Smooth muscle cell (in vitro differentiated cells): ENCODE data around the gene RAMP3. TPM values are rescaled to one million over a fixed set of nuclear protein-coding genes. Genes with fewer than 3 reads are reported as not detected.

Experiments
- DNase-seq: peaks from one replicate; lab custom pipeline; 2025; ENCODE audit not compliant: unreplicated experiment; lab: John Stamatoyannopoulos, UW
- H2AFZ ChIP-seq: fragments of 200-600 bp; sonication (generic); 2 replicates; pipeline ENCODE4 v1.6.0; 2016; ENCODE audit warnings: antibody characterized with exemption, low read depth, mild to moderate bottlenecking
- H3F3A ChIP-seq: fragments of 200-600 bp; sonication (generic); 2 replicates; pipeline ENCODE4 v1.6.0; 2017; ENCODE audit warnings: antibody characterized with exemption, low read depth
- H3K27ac ChIP-seq: fragments of 200-600 bp; sonication (generic); 2 replicates; pipeline ENCODE4 v1.5.1; 2016; ENCODE audit warnings: low read depth, mild to moderate bottlenecking
- H3K27me3 ChIP-seq: fragments of 200-600 bp; sonication (generic); 2 replicates; pipeline ENCODE4 v1.6.1; 2016; ENCODE audit warnings: low read depth, mild to moderate bottlenecking
- H3K36me3 ChIP-seq: fragments of 200-600 bp; sonication (generic); 2 replicates; pipeline ENCODE4 v1.5.1; 2016; ENCODE audit warnings: low read depth
- H3K4me1 ChIP-seq: fragments of 200-600 bp; sonication (generic); 2 replicates; pipeline ENCODE4 v1.5.1; 2016; ENCODE audit warnings: low read depth
- H3K4me2 ChIP-seq: fragments of 200-600 bp; sonication (generic); 2 replicates; pipeline ENCODE4 v1.6.0; 2016; ENCODE audit warnings: mild to moderate bottlenecking
- H3K4me3 ChIP-seq: fragments of 200-600 bp; sonication (generic); 2 replicates; pipeline ENCODE4 v1.5.1; 2016; ENCODE audit warnings: mild to moderate bottlenecking
- H3K79me2 ChIP-seq: fragments of 200-600 bp; sonication (generic); 2 replicates; pipeline ENCODE4 v1.6.0; 2016; ENCODE audit warnings: low read depth, mild to moderate bottlenecking
- H3K9ac ChIP-seq: fragments of 200-600 bp; sonication (generic); 2 replicates; pipeline ENCODE4 v1.6.0; 2016; ENCODE audit warnings: low read depth
- H3K9me3 ChIP-seq: fragments of 200-600 bp; sonication (generic); replicated peaks from 2 replicates; pipeline ENCODE4 v1.5.1; 2016; ENCODE audit warnings: low read depth
- H4K20me1 ChIP-seq: fragments of 200-600 bp; sonication (generic); 2 replicates; pipeline ENCODE4 v1.6.0; 2016; ENCODE audit warnings: low read depth
- CTCF ChIP-seq: fragments of 200-600 bp; sonication (generic); IDR thresholded peaks from 2 replicates; pipeline ENCODE4 v1.5.1; 2017; ENCODE audit warnings: borderline replicate concordance, mild to moderate bottlenecking, antibody characterized with exemption; ENCODE audit not compliant: insufficient read depth, poor library complexity, severe bottlenecking
- WGBS: methylation state at CpG from one replicate; pipeline ENCODE4 v1.1.7; 2016; ENCODE audit warnings: low lambda C conversion rate; 5-methylcytosine and 5-hydroxymethylcytosine counted together
- polyA plus RNA-seq: library from polyadenylated mRNA; unstranded; fragments of >200 nt; fragmentation: Nextera tagmentation; extraction: Ambion mirVana; gene quantifications from 2 replicates; pipeline ENCODE4 v1.2.1, GENCODE V29; 2016
- total RNA-seq: library from RNA; depleted of rRNA; stranded (reverse); fragments of >200 nt; gene quantifications from 2 replicates; pipeline ENCODE4 v1.2.3, GENCODE V29; 2014

The RAMP3 gene
- total and polyA plus RNA-seq, 2 experiments from 2014 or later: not detected

GRCh38 chr7:45230611-45231165 is 73.1 kb downstream of the RAMP3 start:
- no peak overlapping the region for H3K4me3 ChIP-seq
- no peak overlapping the region for H2AFZ ChIP-seq
- H3K27ac ChIP-seq: no peak overlapping the region
- TF ChIP-seq CTCF: no peak
- H3F3A ChIP-seq: no peaks in the 10 kb centered on the region
- no peaks in the 10 kb centered on the region for H3K79me2 ChIP-seq
- H3K4me1 ChIP-seq: no peaks in the 10 kb centered on the region
- DNase-seq: no peak
- WGBS: 89% methylated on average over 4 of the region's 4 CpGs
- H3K9ac ChIP-seq: no peak overlapping the region
- H3K9me3 ChIP-seq: no peaks in the 10 kb centered on the region
- H3K27me3 ChIP-seq: peaks cover 43% of the 10 kb centered on the region
- no peaks in the 10 kb centered on the region for H4K20me1 ChIP-seq
- H3K36me3 ChIP-seq: no peaks in the 10 kb centered on the region
- H3K4me2 ChIP-seq: no peak overlapping the region

- DNase-seq: no peak
- no peak for TF ChIP-seq CTCF
- H3K27ac ChIP-seq: no peak overlapping the region
- 75% methylated on average over 1 of the region's 1 CpG for WGBS
- peaks cover 39% of the 10 kb centered on the region for H3K27me3 ChIP-seq
- no peaks in the 10 kb centered on the region for H4K20me1 ChIP-seq
- H3K4me2 ChIP-seq: no peak overlapping the region
- H3K4me3 ChIP-seq: no peak overlapping the region
- no peaks in the 10 kb centered on the region for H3K79me2 ChIP-seq
- H3F3A ChIP-seq: no peaks in the 10 kb centered on the region
- H3K9ac ChIP-seq: no peak overlapping the region
- H3K9me3 ChIP-seq: no peaks in the 10 kb centered on the region
- no peaks in the 10 kb centered on the region for H3K4me1 ChIP-seq
- H3K36me3 ChIP-seq: no peaks in the 10 kb centered on the region
- H2AFZ ChIP-seq: no peak overlapping the region
Observed at GRCh38 chr7:45233249-45233775, 75.7 kb downstream of the RAMP3 start.

Other genes with a start within 250 kb of the RAMP3 start
- 0.04 and 0.27 TPM in 2 replicates for gene MYO1G, start 178.8 kb upstream of the RAMP3 start, total RNA-seq
- 0.31 TPM in 1 of 2 replicates, not detected in the other for gene MYO1G, start 178.8 kb upstream of the RAMP3 start, polyA plus RNA-seq
- gene CCM2, start 157.6 kb upstream of the RAMP3 start, total RNA-seq: 32.6 and 32.9 TPM in 2 replicates
- 85.5 and 86.9 TPM in 2 replicates for gene CCM2, start 157.6 kb upstream of the RAMP3 start, polyA plus RNA-seq
- gene NACAD, start 68.8 kb upstream of the RAMP3 start, total RNA-seq: 2.6 and 5.3 TPM in 2 replicates
- 11.6 and 12.5 TPM in 2 replicates for gene NACAD, start 68.8 kb upstream of the RAMP3 start, polyA plus RNA-seq
- 21.8 and 30.2 TPM in 2 replicates for gene TBRG4, start 46.1 kb upstream of the RAMP3 start, total RNA-seq
- 48.3 and 52.5 TPM in 2 replicates for gene TBRG4, start 46.1 kb upstream of the RAMP3 start, polyA plus RNA-seq